Activated naive CD4-positive, alpha-beta T cell treated with Interleukin-2 at 50 U/mL for 16 hours (primary cell): Measurements from ENCODE around the gene RHBDD3.

Experiments used
- DNase-seq: peaks from one replicate; pipeline ENCODE4 v3.0.0-alpha.2; 2020

Gene RHBDD3

GRCh38 chr22:29216873-29217666 is 50.7 kb downstream of the RHBDD3 start:
- no peak for DNase-seq

- no peak for DNase-seq
Observed at GRCh38 chr22:29216011-29216872, 51.5 kb downstream of the RHBDD3 start.

- DNase-seq = no peak
Observed at GRCh38 chr22:29215012-29215860, 52.5 kb downstream of the RHBDD3 start.

- DNase-seq = no peak
Observed at GRCh38 chr22:29214232-29214631, 53.5 kb downstream of the RHBDD3 start.

- DNase-seq = no peak
Observed at GRCh38 chr22:29213493-29213892, 54.3 kb downstream of the RHBDD3 start.

GRCh38 chr22:29212743-29213142 is 55.0 kb downstream of the RHBDD3 start:
- no peak for DNase-seq

GRCh38 chr22:29211466-29211865 is 56.3 kb downstream of the RHBDD3 start:
- no peak for DNase-seq

GRCh38 chr22:29211066-29211465 is 56.7 kb downstream of the RHBDD3 start:
- no peak for DNase-seq
